A204.1 (cell line): Measurements from ENCODE around the gene SARDH.

ENCODE experiments used
- FAIRE-seq: peaks from 2 replicates; lab custom pipeline; 2012; peaks lifted over from hg19 to GRCh38; lab: Jason Lieb, UNC

The SARDH gene

DNA sequence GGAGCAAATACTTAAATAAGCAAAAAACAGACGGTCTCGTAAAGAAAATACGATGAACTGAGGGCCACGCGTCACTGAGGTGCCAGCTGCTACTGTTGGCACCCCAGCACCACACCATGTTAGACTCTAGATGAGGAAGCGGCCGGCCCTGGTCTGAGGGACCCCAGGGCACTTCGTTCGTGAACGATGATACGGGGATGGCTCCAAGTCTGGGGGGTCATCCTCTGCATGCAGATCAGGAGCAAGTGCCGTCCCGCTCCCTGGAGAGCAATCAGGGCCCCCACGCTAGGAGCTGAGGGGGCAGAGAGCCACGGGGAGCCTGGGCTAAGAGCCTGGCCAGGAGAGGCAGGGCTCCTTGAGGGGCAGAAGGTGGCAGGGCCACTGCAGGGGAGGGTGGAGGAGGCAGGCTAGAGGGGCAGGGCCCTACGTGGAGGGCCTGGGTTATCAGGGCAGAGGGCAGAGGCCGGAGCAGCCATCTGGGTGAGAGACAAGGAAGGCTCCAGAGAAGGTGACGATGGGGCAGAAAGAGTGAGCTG lies 24.1 kb downstream of the SARDH start:
- FAIRE-seq, result no peak

DNA sequence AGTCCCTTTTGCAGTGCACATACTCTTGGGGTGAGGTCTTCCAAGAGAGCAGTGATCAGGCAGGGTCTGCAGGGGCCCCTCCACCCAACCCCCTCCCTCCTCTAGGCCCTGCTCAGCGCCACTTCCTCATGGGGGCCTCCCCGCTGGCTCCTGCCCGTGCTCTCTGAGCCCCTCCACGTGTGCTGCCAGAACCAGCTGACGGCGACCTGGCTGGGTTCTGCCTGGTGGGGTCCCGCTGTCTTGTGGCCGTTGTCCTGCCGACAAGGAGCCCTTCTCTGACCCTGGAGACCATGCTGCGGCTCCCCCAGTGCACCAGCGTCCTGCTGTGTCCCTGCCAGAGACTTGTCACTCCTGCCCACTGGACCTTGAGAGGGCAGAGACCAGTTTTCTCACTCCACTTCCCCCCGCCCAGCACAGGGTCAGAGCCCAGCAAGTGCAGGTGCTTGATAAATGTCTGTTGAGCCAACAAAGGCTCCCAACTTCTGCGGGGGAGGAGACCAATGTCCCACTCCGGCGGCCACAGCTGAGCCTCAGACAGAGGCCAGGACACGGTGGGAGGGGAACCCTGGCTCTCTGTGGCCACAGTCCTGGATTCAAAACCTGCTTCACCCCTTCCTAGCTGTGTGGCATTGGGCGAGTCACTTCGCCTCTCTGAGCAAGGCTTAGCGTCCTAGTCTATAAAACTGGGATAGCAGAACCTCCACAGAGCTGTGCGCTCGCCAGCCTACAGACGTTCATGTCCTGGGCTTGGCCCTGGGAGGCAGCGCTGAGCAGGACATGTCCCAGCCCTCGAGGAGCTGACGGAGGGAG lies 24.8 kb downstream of the SARDH start:
- FAIRE-seq, result no peak

DNA sequence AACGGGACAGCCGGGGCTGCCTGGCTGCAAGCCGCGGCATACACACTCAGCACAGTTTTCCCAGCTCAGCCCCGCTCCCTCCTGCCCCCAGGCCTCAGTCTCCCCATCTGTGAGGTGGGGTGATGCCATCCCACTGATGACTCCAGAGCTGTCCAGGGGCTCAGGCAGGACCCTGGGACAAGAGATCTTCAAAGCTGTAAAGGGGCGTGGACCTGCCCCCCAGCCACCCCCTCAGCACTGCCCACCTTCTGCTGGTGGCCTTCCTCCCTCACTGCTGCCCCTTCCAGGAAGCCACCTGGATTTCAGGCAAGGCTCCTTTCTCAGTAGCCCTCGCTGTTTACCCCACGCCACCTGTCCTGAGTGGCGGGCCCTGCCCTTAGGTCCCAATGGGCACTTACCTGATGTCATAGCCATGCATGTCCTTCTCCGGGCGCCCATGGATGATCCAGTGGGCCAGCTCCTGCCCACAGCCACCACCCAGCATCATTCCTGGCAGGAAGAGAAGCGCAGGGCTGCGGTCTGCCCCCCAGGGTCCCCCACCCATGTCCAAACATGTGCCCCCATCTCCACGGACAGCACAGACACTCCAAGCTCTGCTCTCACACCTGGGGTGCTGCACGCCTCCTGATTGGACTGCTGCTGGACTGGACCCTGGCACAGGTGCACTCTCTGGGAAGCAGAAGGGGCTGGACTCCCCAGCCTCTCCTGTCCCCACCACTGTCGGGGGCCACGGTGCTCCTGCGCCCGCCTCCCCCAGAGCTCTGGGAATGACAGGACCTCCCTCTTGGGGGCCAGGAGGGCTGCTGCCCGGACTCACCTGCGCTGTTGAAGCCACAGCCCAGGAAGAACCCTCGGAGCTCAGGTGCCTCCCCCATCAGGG lies 25.7 kb downstream of the SARDH start:
- FAIRE-seq, result no peak

DNA sequence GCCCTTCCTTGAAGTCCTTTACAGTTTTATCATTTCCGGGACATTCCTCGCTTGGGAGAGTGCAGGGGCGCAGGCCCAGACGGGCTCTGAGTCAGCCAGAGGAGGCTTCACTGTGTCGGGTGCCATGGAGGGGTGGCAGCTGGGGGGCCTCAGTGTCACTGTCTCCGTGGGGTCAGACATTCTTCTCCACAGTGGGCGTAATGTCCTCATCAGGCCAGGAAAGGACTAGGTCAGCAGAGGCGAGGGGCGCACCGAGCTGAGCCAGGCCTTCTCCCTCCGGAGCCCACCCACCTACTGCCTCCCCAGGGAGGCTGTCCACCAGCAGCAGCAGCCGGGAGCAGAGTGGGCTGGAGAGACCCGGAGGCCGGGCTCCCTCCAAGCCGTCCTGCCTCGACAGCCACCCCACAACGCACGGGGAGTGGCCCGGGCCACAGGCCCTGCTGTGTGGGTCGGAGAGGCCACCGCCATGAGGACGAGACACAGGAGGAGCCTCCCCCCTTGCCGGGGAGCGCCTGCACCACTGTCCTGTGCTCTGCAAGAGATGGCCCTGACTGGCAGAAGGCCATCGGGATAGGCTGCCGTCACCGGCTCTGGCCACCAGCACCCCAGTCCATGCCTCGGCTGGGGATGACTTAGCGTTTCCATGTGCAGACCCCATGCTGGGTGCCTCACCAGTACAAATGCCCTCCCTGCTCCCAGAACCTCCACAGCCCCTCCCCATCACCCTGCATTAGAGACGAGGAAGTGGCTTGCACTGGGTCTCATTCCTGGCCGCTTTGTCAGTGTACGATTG lies 26.5 kb downstream of the SARDH start:
- FAIRE-seq, result no peak

DNA sequence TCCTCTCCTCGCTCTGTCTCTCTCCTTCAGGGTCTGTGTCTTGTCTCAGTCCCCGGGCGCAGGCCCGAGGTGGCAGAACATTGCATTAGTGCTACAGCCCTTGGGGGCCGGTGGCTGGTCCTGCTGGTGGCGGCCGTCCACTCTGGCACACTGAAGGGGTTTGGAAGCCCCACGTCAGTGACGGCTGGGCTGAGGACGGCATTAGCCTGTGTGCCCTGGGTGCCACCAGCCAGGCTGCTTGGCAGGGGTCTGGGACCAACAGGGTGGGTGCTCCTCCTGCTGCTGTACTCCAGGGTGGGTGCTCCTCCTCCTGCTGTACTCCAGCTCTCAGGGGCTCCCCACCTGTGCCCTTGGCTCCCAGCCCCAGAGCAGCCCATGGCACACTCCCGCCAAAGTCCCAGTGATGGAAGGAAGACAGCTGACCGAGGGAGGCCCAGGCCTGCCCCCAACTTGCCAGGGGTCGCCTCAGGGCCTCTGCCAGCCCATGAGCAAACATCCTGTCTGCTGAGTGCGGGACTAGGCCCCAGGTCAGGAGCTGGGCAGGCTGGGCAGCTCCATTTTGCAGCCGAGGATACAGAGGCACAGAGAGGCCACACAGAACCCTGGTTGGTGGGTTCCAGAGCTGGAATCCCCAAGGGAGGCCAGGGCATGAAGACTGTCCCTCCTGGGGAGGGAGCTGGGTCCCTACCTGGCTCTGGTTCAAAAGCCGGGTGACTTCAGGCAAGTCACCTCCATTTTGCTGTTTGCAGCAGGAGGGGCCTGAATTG lies 27.3 kb downstream of the SARDH start:
- FAIRE-seq, result no peak

DNA sequence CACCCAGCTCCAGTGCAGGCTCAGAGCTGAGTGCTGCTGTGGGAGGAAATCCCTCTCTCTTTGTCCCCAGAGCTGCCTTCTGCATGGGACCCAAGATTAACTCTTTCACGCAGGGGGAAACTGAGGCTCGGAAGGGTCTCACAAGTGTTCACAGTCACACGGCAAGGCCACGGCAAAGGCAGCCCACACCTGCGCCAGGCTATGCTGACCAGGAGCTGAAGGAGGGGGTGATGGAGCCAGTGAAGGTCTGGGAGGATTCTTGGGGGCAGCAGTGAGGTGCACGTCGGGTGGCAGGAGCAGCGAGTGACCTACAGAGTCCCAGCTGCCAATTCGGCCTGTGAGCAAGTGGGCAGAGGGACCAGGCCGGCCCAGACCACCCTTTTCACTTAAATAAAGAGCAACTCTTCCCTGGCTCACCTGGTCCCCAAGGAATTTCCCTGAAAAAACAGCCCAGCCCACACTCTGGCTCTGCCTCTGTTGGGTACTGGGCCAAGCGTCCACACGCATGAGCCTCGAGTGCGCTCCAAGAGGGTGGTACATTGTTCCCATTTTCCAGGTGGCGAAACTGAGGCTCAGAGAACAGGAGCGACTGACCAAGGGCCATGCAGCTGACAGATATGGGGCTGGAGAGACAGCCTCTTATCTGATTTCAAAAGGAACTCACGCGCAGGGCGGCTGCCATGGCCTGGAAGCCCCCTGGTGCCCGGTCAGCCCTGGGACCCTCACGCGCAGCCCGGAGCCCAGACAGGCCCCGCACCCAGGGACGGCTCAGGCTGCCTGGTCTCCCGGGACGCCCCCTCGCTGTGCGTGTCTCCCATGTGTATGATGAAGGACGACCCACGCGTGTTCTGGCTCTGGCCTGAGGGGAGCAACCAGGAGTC lies 28.2 kb downstream of the SARDH start:
- no peak for FAIRE-seq

DNA sequence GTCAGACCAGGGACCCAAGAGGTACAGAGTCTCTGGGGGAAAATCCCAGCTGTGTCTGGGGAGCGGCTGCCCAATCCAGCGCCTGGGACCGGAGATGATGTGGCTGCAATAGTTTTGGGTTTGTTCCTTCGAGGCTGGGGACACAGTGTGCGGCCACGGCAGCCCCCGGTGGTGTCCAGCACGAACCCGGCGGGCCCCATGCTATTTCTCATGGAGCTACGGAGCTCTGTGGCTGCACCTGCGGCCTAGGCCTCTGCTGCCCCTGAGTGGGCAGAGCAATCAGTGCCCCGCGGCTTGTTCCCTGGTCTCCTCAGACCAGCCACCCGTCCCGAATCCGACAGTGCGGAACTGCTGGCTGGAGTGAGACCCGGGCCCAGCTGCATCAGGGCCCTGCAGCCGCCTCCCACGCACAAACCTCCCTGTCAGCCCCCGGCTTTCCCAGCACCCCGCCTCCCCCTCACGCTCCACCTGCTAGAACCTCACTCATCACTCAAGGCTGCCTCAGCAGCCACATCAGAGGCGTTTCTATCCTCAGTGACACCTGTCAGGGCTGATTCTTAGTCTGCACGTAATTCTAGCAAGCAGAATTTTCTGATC lies 29.0 kb downstream of the SARDH start:
- no peak for FAIRE-seq

DNA sequence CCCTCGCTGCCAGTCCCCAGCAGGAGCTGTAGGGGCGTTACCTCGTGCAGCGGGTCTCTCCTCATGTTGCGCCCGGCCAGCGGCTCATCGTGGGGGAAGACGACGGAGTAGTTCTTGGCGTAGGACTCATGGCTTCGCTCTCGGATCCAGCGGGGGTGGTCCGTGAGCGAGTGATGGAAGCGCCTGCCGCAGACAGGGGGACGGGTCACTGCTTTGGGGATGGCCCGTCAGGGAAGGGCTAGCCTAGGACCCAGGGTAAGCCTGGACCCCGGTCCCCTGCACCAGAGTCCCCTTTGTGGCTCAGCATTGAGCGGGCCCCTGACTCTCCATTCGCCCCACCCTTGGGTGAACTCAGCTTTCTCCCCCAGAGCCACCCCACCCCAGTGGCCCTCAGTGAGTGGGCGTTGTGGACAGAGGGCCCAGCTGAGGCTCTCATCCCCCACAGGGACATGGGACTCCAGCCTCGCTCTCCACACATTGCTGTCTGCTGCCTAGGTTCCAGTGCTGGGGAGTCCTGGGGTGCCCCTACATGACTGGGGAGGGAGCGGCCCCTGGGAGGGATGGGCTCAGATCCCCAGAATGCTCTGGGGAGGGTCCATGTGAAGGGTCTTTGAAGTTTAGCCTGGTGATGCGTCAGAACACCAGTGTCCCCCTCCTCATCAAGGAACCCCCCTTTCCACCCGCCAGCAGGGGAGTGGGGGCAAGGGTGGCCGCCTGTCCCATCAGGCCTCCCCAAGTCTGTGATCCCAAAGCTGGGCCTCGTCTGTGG lies 29.7 kb downstream of the SARDH start:
- FAIRE-seq, result no peak

DNA sequence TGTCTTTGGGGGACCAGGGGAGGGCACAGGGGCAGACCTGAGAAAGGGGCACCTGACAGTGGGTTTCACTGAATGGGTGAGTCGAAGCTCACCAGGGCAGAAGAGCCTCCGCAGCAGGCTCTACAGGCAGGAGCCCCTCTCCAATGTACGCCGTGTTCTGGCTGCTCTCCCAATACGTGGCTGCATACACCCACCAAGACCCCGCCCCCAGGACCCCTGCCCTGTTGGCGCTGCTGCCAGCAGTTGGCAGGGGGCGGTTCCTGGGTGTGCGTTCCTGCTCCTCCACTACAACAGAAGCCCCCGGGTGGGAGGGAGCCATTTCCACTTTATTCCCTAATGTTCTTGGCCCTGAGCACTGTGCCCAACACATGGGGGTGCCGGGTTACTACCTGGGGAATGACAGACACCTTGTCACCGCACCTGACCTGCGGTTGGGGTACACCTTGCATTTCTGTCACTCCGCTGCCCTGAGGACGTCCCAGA lies 30.3 kb downstream of the SARDH start:
- no peak for FAIRE-seq

DNA sequence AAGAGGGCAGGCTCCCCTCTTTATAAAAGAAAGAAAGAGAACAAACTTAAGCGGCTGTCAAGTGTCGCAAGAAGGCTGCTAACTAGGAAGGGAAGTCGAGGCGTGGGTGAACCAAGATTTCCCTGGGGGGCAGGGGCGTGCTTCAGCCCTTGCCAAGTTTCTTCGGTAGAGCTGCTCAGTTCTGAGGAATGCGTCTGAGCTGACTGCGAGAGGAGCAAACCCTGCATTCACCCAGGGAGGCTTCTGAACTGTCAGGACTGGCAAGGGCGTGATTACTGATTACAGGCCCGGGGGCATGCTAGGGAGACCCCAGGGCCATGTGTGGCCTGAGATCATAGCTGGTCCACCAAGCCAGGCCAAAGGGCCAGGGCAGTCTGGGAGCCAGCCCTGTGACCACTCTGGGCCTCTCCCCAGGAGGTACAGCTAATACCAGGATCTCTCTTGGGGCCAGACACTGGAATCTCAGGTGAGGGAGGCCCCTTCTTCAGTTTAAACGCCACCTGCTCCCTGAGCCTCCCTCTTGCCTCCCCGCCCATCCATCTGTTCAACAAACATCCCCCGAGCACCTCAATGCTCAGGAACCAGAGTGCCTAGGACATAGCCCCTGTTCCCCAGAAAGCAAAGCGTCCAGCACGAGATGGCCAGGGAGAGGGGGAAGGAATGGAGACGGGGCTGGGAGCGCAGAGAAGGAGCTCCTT lies 30.9 kb downstream of the SARDH start:
- no peak for FAIRE-seq

DNA sequence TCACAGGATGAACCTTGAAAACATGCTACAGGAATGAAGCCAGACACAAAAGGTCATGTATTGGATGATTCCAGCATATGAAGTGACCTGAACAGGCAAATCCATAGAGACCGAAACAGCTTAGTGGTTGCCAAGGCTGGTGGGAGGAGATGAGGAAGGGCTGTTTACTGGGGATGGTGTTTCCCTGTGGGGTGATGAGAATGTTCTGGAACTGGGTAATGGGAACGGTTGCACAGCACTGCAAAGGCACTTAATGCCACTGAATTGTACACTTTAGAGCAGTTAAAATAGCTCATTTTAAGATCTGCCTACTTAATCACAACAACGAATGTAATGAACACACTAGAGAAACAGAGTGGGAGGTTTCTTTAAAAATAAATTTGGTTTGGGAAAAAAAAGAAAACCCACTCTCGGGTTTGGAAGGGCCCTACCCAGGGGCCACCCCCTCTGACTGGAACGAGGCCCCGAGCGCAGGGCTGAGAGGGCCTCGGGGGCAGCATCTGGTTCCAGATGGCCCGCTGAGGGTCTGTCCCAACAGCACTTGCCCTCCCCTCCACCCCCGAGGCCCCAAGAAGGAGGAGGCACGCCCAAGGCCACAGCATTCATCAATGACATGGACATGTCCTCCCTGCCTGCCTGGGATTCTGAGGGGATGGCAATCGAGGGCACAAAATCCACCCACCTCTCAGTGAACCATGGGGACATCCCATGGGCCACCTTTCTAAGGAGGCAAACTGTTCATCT lies 31.7 kb downstream of the SARDH start:
- FAIRE-seq, result no peak

DNA sequence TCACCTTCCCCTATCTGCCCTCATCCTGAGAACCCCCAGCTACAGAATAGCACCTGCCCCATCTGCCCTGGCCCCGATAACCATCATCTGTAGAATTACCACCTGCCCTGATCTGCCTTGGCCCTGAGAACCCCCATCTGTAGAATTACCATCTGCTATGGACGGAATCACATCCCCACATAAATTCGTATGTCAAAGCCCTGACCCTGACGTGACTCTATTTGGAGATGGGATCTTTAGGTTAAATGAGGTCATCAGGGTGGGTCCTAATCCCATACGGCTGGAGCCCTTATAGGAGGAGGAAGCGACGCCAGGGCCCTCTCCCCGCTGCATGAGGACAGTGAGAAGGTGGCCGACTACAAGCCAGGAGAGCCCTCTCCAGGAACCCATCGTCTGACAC lies 32.6 kb downstream of the SARDH start:
- FAIRE-seq, result no peak

DNA sequence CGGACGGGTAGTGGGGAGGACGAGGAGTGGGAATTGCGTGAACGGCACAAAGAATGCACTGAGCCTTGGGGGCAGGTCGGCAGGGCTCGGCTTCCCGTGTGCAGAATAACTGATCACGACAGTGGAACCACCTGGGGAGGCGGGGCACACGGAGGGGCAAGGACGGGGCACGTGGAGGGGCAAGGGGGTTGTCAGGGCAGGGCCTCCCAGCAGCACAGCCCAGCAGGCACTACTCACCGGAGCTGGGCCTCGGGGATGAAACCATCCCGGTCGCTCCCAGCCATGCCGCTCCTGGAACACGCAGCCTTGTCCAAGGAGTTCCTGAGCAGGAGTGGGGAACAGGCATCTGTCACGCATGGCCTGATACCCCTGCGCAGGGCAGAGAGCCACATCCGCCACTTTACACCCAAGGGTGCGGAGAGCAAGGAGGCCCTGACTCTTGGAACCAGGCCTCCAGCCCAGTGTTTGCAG lies 33.4 kb downstream of the SARDH start:
- no peak for FAIRE-seq

DNA sequence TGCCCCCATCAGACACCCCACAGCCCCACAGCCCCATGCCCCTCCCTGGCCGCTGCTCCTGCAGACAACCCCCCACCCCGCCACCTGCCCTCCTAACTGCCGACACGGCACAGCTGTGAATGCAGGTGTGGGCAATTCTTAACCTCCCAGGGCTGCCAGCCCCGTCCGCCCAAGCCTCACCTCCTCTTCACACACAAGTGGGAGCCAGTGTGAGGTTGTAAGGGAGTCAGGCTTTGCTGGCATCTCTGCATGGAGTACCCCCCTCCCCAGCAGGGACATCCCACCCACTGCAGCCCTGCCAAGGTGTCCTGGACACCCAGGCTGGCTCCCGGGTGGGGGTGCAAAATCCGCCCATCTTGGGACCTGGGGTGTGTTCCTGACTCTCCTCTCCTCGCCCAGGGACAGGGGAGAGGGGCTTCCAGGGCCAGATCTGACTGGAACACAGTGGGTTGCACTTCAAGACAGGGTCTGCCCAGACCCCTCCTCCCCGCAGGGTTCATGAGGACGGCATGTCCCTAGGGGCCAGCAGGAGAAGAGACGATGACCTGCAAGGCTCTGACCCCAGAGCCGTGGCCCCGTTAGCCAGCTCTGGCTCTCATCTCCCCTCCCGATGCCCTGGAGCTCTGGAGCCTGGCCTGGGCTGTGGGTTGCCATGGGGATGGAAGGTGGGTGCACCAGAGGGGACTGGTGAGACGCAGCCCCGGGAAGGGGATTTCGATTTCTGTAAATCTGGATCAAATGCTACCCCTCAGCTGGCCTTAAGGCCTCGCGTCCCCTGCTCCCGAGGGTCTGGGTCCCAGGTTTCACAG lies 34.4 kb downstream of the SARDH start:
- no peak for FAIRE-seq

DNA sequence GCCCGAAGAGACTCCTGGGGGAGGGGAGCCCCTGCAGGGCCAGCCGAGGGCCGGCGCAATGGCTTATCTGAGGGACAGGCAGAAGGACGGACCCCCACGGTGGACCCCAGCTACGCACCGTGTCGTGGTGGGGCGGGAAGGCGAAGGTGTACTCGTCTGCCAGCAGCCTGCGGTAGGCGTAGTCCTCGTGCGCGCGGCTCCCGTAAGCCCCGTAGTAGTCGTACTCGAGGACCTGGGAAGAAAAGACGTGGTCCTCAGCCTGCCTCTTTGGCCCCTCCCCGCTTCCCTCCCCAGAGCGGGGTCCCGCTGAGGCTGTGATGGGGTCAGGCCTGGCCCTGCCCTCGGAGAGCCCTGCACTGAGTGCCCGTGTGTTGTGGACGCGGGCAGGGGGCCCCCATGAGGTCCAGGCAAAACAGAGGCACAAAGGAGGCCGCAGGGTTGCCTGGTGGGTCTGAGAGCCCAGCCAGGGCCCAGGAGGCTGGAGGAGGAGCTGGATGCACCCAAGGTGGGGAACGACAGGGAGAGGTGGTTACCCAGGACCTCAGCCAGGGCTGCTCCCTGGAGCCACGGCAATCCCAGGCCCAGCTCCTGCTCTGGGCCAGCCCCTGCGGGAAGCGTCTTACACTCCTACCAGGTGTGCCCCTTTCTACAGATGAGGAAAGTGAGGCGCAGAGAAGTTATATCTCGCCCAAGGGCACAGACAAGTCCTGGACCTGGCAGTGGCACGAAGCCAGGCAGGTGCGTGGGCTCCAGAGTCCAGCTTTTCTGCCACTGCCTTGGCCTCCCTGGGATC lies 35.2 kb downstream of the SARDH start:
- FAIRE-seq, result no peak
